Glutamatergic neuron (in vitro differentiated cells): ENCODE measurements around the gene WDR82. TPM values are rescaled to one million over a fixed set of nuclear protein-coding genes. Genes with fewer than 3 reads are reported as not detected.

Experiments used
- DNase-seq: peaks from one replicate; pipeline ENCODE4 v3.0.0; 2022
- H3K27ac Mint-ChIP-seq: one replicate; pipeline ENCODE4 v1.8.0; 2020; ENCODE audit warnings: mild to moderate bottlenecking, mixed read lengths, inconsistent platforms; ENCODE audit not compliant: unreplicated experiment
- H3K27me3 Mint-ChIP-seq: one replicate; pipeline ENCODE4 v1.8.0; 2020; ENCODE audit warnings: mild to moderate bottlenecking, moderate library complexity, mixed read lengths, inconsistent platforms; ENCODE audit not compliant: unreplicated experiment
- H3K36me3 Mint-ChIP-seq: one replicate; pipeline ENCODE4 v1.8.0; 2020; ENCODE audit warnings: mild to moderate bottlenecking, mixed read lengths, inconsistent platforms; ENCODE audit not compliant: unreplicated experiment
- H3K4me1 Mint-ChIP-seq: one replicate; pipeline ENCODE4 v1.8.0; 2020; ENCODE audit warnings: mild to moderate bottlenecking, low read depth, mixed read lengths, inconsistent platforms; ENCODE audit not compliant: unreplicated experiment
- H3K4me3 Mint-ChIP-seq: one replicate; pipeline ENCODE4 v1.8.0; 2020; ENCODE audit warnings: mild to moderate bottlenecking, mixed read lengths, inconsistent platforms; ENCODE audit not compliant: unreplicated experiment
- H3K9me3 Mint-ChIP-seq: one replicate; pipeline ENCODE4 v1.8.0; 2020; ENCODE audit warnings: mild to moderate bottlenecking, moderate library complexity, mixed read lengths, inconsistent platforms; ENCODE audit not compliant: unreplicated experiment
- total RNA-seq: library from RNA; stranded (reverse); fragmentation: NEBNext Ultra II Directional; extraction: Animal tissue kit (Norgen Biotek cat#: 25700); gene quantifications from one replicate; pipeline ENCODE4 v1.2.1, GENCODE V29; 2021; ENCODE audit not compliant: unreplicated experiment
- TF ChIP-seq, protein P1 (sequence below): fragments of 200-600 bp; sonication (generic); IDR thresholded peaks from one replicate; pipeline ENCODE4 v1.5.0; 2021; ENCODE audit not compliant: partially characterized antibody, unreplicated experiment

WDR82 gene
- total RNA-seq, 1 donor from 2014 or later: 118 TPM

- TF ChIP-seq, protein P1, sequence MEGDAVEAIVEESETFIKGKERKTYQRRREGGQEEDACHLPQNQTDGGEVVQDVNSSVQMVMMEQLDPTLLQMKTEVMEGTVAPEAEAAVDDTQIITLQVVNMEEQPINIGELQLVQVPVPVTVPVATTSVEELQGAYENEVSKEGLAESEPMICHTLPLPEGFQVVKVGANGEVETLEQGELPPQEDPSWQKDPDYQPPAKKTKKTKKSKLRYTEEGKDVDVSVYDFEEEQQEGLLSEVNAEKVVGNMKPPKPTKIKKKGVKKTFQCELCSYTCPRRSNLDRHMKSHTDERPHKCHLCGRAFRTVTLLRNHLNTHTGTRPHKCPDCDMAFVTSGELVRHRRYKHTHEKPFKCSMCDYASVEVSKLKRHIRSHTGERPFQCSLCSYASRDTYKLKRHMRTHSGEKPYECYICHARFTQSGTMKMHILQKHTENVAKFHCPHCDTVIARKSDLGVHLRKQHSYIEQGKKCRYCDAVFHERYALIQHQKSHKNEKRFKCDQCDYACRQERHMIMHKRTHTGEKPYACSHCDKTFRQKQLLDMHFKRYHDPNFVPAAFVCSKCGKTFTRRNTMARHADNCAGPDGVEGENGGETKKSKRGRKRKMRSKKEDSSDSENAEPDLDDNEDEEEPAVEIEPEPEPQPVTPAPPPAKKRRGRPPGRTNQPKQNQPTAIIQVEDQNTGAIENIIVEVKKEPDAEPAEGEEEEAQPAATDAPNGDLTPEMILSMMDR: no peak
- Mint-ChIP-seq H3K4me3 (no peak overlapping the region), H3K27ac (no peak overlapping the region), H3K27me3 (peaks cover 11% of the 10 kb centered on the region), H3K9me3 (peaks cover 7% of the 10 kb centered on the region), H3K4me1 (no peaks in the 10 kb centered on the region), H3K36me3 (no peaks in the 10 kb centered on the region)
- no peak for DNase-seq
These were observed 29.5 kb downstream of the WDR82 start for GRCh38 chr3:52248816-52249547.

DNA sequence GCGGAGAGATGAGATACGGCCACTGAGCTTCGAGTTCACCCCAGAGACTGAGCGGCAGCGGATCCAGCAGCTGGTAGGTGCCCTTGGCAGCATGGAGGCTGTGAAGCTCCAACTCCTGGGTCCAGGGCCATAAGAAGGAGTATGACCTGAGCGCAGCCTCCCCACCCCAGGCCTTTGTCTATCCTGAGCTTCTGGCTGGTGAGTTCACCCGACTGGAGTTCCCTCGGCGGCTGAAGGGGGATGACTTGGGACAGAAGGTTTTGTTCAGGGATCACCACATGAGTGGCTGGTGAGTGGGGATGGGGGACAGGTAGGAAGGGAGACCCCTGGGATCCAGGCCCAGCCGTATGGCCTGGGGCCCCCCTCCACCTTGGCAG lies 30.3 kb downstream of the WDR82 start:
- Mint-ChIP-seq H3K27me3 (peaks cover 11% of the 10 kb centered on the region), H3K36me3 (no peaks in the 10 kb centered on the region), H3K4me3 (no peak overlapping the region), H3K9me3 (peaks cover 9% of the 10 kb centered on the region), H3K4me1 (no peaks in the 10 kb centered on the region), H3K27ac (peak overlapping the region; percentile 23)
- TF ChIP-seq, protein P1: no peak
- no peak for DNase-seq

- no peak overlapping the region for H3K27ac Mint-ChIP-seq
- TF ChIP-seq, protein P1: no peak
These were observed 30.9 kb downstream of the WDR82 start for GRCh38 chr3:52247409-52248164.

GRCh38 chr3:52246728-52247408 lies 31.6 kb downstream of the WDR82 start:
- no peaks in the 10 kb centered on the region for H3K36me3 Mint-ChIP-seq
- no peak for DNase-seq
- peaks cover 9% of the 10 kb centered on the region for H3K9me3 Mint-ChIP-seq
- TF ChIP-seq, protein P1: no peak
- peak overlapping the region; percentile 61 for H3K4me3 Mint-ChIP-seq
- peaks cover 9% of the 10 kb centered on the region for H3K27me3 Mint-ChIP-seq
- no peaks in the 10 kb centered on the region for H3K4me1 Mint-ChIP-seq
- no peak overlapping the region for H3K27ac Mint-ChIP-seq

More at GRCh38 chr3:52247409-52248164, 30.9 kb downstream of the WDR82 start:
- no peak for DNase-seq
- H3K27me3 Mint-ChIP-seq: peaks cover 10% of the 10 kb centered on the region
- peaks cover 9% of the 10 kb centered on the region for H3K9me3 Mint-ChIP-seq
- H3K36me3 Mint-ChIP-seq: no peaks in the 10 kb centered on the region
- no peak overlapping the region for H3K4me3 Mint-ChIP-seq
- H3K4me1 Mint-ChIP-seq: no peaks in the 10 kb centered on the region

- no peak for DNase-seq
- Mint-ChIP-seq H3K4me3 (peak overlapping the region; percentile 61), H3K9me3 (peaks cover 9% of the 10 kb centered on the region), H3K4me1 (no peaks in the 10 kb centered on the region), H3K27me3 (peaks cover 9% of the 10 kb centered on the region), H3K27ac (no peak overlapping the region), H3K36me3 (no peaks in the 10 kb centered on the region)
- TF ChIP-seq, protein P1: no peak
These were observed 32.2 kb downstream of the WDR82 start for GRCh38 chr3:52246264-52246620.
